Muscle layer of duodenum (tissue), 2 donors: ENCODE data around the gene TDRD12.
"Not testable (repeated sequence)": the region's sequence is repeated elsewhere in the genome, so short reads cannot be mapped to it uniquely, and the experiment has no call there.

ENCODE experiments used
- H3K27ac ChIP-seq: one replicate; pipeline ENCODE4 v1.7.0; 2013; ENCODE audit warnings: mild to moderate bottlenecking, low read length
- H3K27me3 ChIP-seq: one replicate; pipeline ENCODE4 v1.7.0; 2013; ENCODE audit warnings: low read depth, mild to moderate bottlenecking, control low read depth, low read length
- H3K36me3 ChIP-seq, 2 donors: one replicate each; pipeline ENCODE4 v1.7.0; 2013; ENCODE audit warnings: low read length in 2 of 2, control low read depth in 1 of 2, mild to moderate bottlenecking in 1 of 2; ENCODE audit not compliant: insufficient read depth in 2 of 2, control insufficient read depth in 1 of 2
- H3K4me1 ChIP-seq, 2 donors: one replicate each; pipeline ENCODE4 v1.7.0; 2013; ENCODE audit warnings: low read length in 2 of 2, mild to moderate bottlenecking in 2 of 2, control low read depth in 1 of 2, moderate library complexity in 1 of 2; ENCODE audit not compliant: insufficient read depth in 2 of 2, control insufficient read depth in 1 of 2
- H3K4me3 ChIP-seq, 2 donors: one replicate each; pipeline ENCODE4 v1.7.0; 2013; ENCODE audit warnings: low read length in 2 of 2, low read depth in 1 of 2, mild to moderate bottlenecking in 1 of 2
- H3K9me3 ChIP-seq, 2 donors: one replicate each; pipeline ENCODE4 v1.7.0; 2013; ENCODE audit warnings: low read length in 2 of 2, control low read depth in 1 of 2, mild to moderate bottlenecking in 1 of 2; ENCODE audit not compliant: control insufficient read depth in 1 of 2
- donor health status: healthy.

The TDRD12 gene

GRCh38 chr19:32842061-32842460 lies 122.5 kb downstream of the TDRD12 start:
- Histone ChIP-seq H3K27me3 (no peaks in the 10 kb centered on the region), H3K4me1 (no peaks in the 10 kb centered on the region), H3K4me3 (no peak overlapping the region), H3K36me3 (peaks cover 0 to 12% of the 10 kb centered on the region in 2 donors), H3K27ac (no peak overlapping the region), H3K9me3 (peaks cover 6 to 19% of the 10 kb centered on the region in 2 donors)

GRCh38 chr19:32843716-32844245 lies 124.2 kb downstream of the TDRD12 start:
- Histone ChIP-seq H3K27me3 (no peaks in the 10 kb centered on the region), H3K4me1 (no peaks in the 10 kb centered on the region), H3K36me3 (peaks cover 0 to 12% of the 10 kb centered on the region in 2 donors), H3K27ac (no peak overlapping the region), H3K4me3 (no peak overlapping the region), H3K9me3 (peaks cover 6 to 19% of the 10 kb centered on the region in 2 donors)

- not testable (repeated sequence) for H3K27me3 ChIP-seq, H3K4me1 ChIP-seq, H3K36me3 ChIP-seq, H3K4me3 ChIP-seq, H3K27ac ChIP-seq, H3K9me3 ChIP-seq
Observed at GRCh38 chr19:32848035-32848434, 128.5 kb downstream of the TDRD12 start.

- H3K27me3 ChIP-seq, result no peaks in the 10 kb centered on the region
- no peaks in the 10 kb centered on the region for H3K9me3 ChIP-seq
Observed at GRCh38 chr19:32852216-32852615, 132.6 kb downstream of the TDRD12 start.

GRCh38 chr19:32856818-32857217 lies 137.3 kb downstream of the TDRD12 start:
- not testable (repeated sequence) for H3K36me3 ChIP-seq, H3K9me3 ChIP-seq, H3K27me3 ChIP-seq, H3K4me1 ChIP-seq, H3K4me3 ChIP-seq, H3K27ac ChIP-seq

More at GRCh38 chr19:32852216-32852615, 132.6 kb downstream of the TDRD12 start:
- Histone ChIP-seq H3K27ac (no peak overlapping the region), H3K4me3 (no peak overlapping the region), H3K4me1 (no peaks in the 10 kb centered on the region), H3K36me3 (no peaks in the 10 kb centered on the region)

GRCh38 chr19:32857584-32857983 lies 138.0 kb downstream of the TDRD12 start:
- H3K27me3 ChIP-seq, result no peaks in the 10 kb centered on the region
- peaks cover 0 to 3% of the 10 kb centered on the region in 2 donors for H3K36me3 ChIP-seq
- H3K9me3 ChIP-seq, result no peaks in the 10 kb centered on the region
- H3K4me3 ChIP-seq, result no peak overlapping the region
- no peak overlapping the region for H3K27ac ChIP-seq
- no peaks in the 10 kb centered on the region for H3K4me1 ChIP-seq

- no peaks in the 10 kb centered on the region for H3K4me1 ChIP-seq
- peaks cover 0 to 3% of the 10 kb centered on the region in 2 donors for H3K36me3 ChIP-seq
- H3K27ac ChIP-seq, result no peak overlapping the region
- no peak overlapping the region for H3K4me3 ChIP-seq
- H3K9me3 ChIP-seq, result no peaks in the 10 kb centered on the region
- H3K27me3 ChIP-seq, result no peaks in the 10 kb centered on the region
Observed at GRCh38 chr19:32858155-32858554, 138.6 kb downstream of the TDRD12 start.

- Histone ChIP-seq H3K27me3 (no peaks in the 10 kb centered on the region), H3K36me3 (peaks cover 0 to 3% of the 10 kb centered on the region in 2 donors), H3K4me1 (no peaks in the 10 kb centered on the region), H3K4me3 (no peak overlapping the region), H3K9me3 (no peaks in the 10 kb centered on the region), H3K27ac (no peak overlapping the region)
Observed at GRCh38 chr19:32858559-32858958, 139.0 kb downstream of the TDRD12 start.

GRCh38 chr19:32859591-32859990 lies 140.0 kb downstream of the TDRD12 start:
- Histone ChIP-seq H3K4me1 (no peaks in the 10 kb centered on the region), H3K9me3 (no peaks in the 10 kb centered on the region), H3K27ac (no peak overlapping the region), H3K27me3 (no peaks in the 10 kb centered on the region), H3K4me3 (no peak overlapping the region), H3K36me3 (peaks cover 0 to 3% of the 10 kb centered on the region in 2 donors)

GRCh38 chr19:32861596-32861995 lies 142.0 kb downstream of the TDRD12 start:
- H3K4me3 ChIP-seq, result no peak overlapping the region
- peaks cover 0 to 3% of the 10 kb centered on the region in 2 donors for H3K36me3 ChIP-seq
- H3K27me3 ChIP-seq, result no peaks in the 10 kb centered on the region
- H3K9me3 ChIP-seq, result no peaks in the 10 kb centered on the region
- no peak overlapping the region for H3K27ac ChIP-seq
- H3K4me1 ChIP-seq, result no peaks in the 10 kb centered on the region

GRCh38 chr19:32862173-32862572 lies 142.6 kb downstream of the TDRD12 start:
- Histone ChIP-seq H3K9me3 (no peaks in the 10 kb centered on the region), H3K4me3 (no peak overlapping the region), H3K4me1 (no peaks in the 10 kb centered on the region), H3K27ac (no peak overlapping the region), H3K36me3 (peaks cover 0 to 3% of the 10 kb centered on the region in 2 donors), H3K27me3 (no peaks in the 10 kb centered on the region)

- peaks cover 0 to 3% of the 10 kb centered on the region in 2 donors for H3K36me3 ChIP-seq
Observed at GRCh38 chr19:32862741-32863140, 143.2 kb downstream of the TDRD12 start.

More at GRCh38 chr19:32862741-32863140, 143.2 kb downstream of the TDRD12 start:
- Histone ChIP-seq H3K4me1 (no peaks in the 10 kb centered on the region), H3K9me3 (no peaks in the 10 kb centered on the region), H3K27me3 (no peaks in the 10 kb centered on the region), H3K27ac (no peak overlapping the region), H3K4me3 (no peak overlapping the region)
